Bone marrow (tissue), 2 donors: Measurements from ENCODE around the gene TYSND1.
"Not testable (repeated sequence)": the region's sequence is repeated elsewhere in the genome, so short reads cannot be mapped to it uniquely, and the experiment has no call there.

ENCODE experiments used
- DNase-seq, 2 donors: peaks; one replicate each; lab custom pipeline; 2025; lab: John Stamatoyannopoulos, UW

Gene TYSND1

GRCh38 chr10:70146489-70147258 is at the start of gene TYSND1:
TSS of gene TYSND1 (minus strand) at chr10:70146700. CDS start at chr10:70146586, 114 bp downstream.
- peak; percentile 51 to 80 for DNase-seq

GRCh38 chr10:70193391-70193844 is 46.9 kb upstream of the TYSND1 start:
- DNase-seq = no peak

GRCh38 chr10:70192326-70192968 is 45.9 kb upstream of the TYSND1 start:
- no peak for DNase-seq

GRCh38 chr10:70191972-70192305 is 45.4 kb upstream of the TYSND1 start:
- DNase-seq = no peak

GRCh38 chr10:70191161-70191971 is 44.9 kb upstream of the TYSND1 start:
- no peak for DNase-seq

- DNase-seq = no peak
These were observed 44.1 kb upstream of the TYSND1 start for GRCh38 chr10:70190581-70190980.

- DNase-seq = no peak
These were observed 43.6 kb upstream of the TYSND1 start for GRCh38 chr10:70190102-70190501.

GRCh38 chr10:70188768-70189167 is 42.3 kb upstream of the TYSND1 start:
- no peak for DNase-seq

- DNase-seq = no peak
These were observed 40.1 kb upstream of the TYSND1 start for GRCh38 chr10:70186571-70186970.

GRCh38 chr10:70186090-70186489 is 39.6 kb upstream of the TYSND1 start:
- no peak for DNase-seq

GRCh38 chr10:70183304-70183703 is 36.8 kb upstream of the TYSND1 start:
- no peak for DNase-seq

GRCh38 chr10:70179209-70179608 is 32.7 kb upstream of the TYSND1 start:
- DNase-seq = not testable (repeated sequence)

- DNase-seq = no peak
These were observed 31.7 kb upstream of the TYSND1 start for GRCh38 chr10:70178139-70178725.

- DNase-seq = no peak
These were observed 29.9 kb upstream of the TYSND1 start for GRCh38 chr10:70176441-70176840.

GRCh38 chr10:70175516-70175915 is 29.0 kb upstream of the TYSND1 start:
- no peak for DNase-seq

GRCh38 chr10:70174058-70174741 is 27.7 kb upstream of the TYSND1 start:
- DNase-seq = no peak

- DNase-seq = no peak
These were observed 23.3 kb upstream of the TYSND1 start for GRCh38 chr10:70169649-70170364.

GRCh38 chr10:70169011-70169410 is 22.5 kb upstream of the TYSND1 start:
- DNase-seq = no peak

- DNase-seq = no peak
These were observed 20.7 kb upstream of the TYSND1 start for GRCh38 chr10:70167246-70167645.

GRCh38 chr10:70166394-70166793 is 19.9 kb upstream of the TYSND1 start:
- DNase-seq = no peak

GRCh38 chr10:70164163-70164562 is 17.7 kb upstream of the TYSND1 start:
- no peak for DNase-seq
